ENCODE data around the gene ICAM4. TPM values are rescaled to one million over a fixed set of nuclear protein-coding genes. Genes with fewer than 3 reads are reported as not detected.

ICAM4 gene
- 1.4 TPM for polyA plus RNA-seq (2013, experiment 1 of 2)
- polyA plus RNA-seq (2013, experiment 2 of 2): 1.0 TPM

DNA sequence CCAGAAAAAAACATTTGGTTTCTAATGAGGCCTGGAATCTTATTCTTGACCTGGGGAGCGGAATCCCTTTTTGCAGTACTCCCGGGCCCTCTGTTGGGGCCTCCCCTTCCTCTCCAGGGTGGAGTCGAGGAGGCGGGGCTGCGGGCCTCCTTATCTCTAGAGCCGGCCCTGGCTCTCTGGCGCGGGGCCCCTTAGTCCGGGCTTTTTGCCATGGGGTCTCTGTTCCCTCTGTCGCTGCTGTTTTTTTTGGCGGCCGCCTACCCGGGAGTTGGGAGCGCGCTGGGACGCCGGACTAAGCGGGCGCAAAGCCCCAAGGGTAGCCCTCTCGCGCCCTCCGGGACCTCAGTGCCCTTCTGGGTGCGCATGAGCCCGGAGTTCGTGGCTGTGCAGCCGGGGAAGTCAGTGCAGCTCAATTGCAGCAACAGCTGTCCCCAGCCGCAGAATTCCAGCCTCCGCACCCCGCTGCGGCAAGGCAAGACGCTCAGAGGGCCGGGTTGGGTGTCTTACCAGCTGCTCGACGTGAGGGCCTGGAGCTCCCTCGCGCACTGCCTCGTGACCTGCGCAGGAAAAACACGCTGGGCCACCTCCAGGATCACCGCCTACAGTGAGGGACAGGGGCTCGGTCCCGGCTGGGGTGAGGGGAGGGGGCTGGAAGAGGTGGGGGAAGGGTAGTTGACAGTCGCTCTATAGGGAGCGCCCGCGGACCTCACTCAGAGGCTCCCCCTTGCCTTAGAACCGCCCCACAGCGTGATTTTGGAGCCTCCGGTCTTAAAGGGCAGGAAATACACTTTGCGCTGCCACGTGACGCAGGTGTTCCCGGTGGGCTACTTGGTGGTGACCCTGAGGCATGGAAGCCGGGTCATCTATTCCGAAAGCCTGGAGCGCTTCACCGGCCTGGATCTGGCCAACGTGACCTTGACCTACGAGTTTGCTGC is at the start of gene ICAM4:
TSS of gene ICAM4 (plus strand) at position 153 of the 935 bp plus-strand sequence. CDS start at position 211, 58 bp downstream.
- H3K79me1 ChIP-seq (replicated peaks; ENCODE audit: low read length, poor library complexity, severe bottlenecking): no peaks in the 10 kb centered on the region
- peak within 1 kb of the TSS; percentile 19 for H3K4me2 ChIP-seq (ENCODE audit: low read length, poor library complexity, severe bottlenecking)
- H3K23ac ChIP-seq (ENCODE audit: low read length in 2 of 2): no peak within 1 kb of the TSS
- H4K8ac ChIP-seq (ENCODE audit: low read length): peak within 1 kb of the TSS; percentile 27
- DNase-seq: peak; percentile 58
- H3K9me3 ChIP-seq (ENCODE audit: control insufficient read depth, low read length): peaks cover 4% of the 10 kb centered on the region
- no peak within 1 kb of the TSS for H3K14ac ChIP-seq (ENCODE audit: low read length in 2 of 2)
- H3K36me3 ChIP-seq (ENCODE audit: control insufficient read depth in 1 of 2, insufficient read depth in 2 of 2, low read depth in 1 of 2, low read length in 2 of 2): peaks cover 22 to 34% of the 10 kb centered on the region in 2 experiments
- H3K4me3 ChIP-seq (ENCODE audit: insufficient read depth in 1 of 2, low read depth in 1 of 2, low read length in 2 of 2): no peak within 1 kb of the TSS
- H2BK12ac ChIP-seq (ENCODE audit: low read length in 2 of 2): no peak within 1 kb of the TSS
- H3K4ac ChIP-seq (ENCODE audit: low read depth in 1 of 2, low read length in 2 of 2): peak within 1 kb of the TSS in 1 of 2 experiments; percentile 38
- H2AFZ ChIP-seq (ENCODE audit: low read depth, low read length): no peak within 1 kb of the TSS
- no peak within 1 kb of the TSS for H2BK120ac ChIP-seq (ENCODE audit: low read depth, low read length)
- H2AK5ac ChIP-seq (ENCODE audit: low read length, severe bottlenecking): no peak within 1 kb of the TSS
- H2BK15ac ChIP-seq (ENCODE audit: low read depth, poor library complexity, severe bottlenecking): peak within 1 kb of the TSS; percentile 80
- peaks cover 50 to 61% of the 10 kb centered on the region in 2 experiments for H3K27me3 ChIP-seq (ENCODE audit: control insufficient read depth in 1 of 2, insufficient read depth in 1 of 2, low read length in 2 of 2)
- H2BK5ac ChIP-seq (ENCODE audit: low read depth, low read length, poor library complexity, severe bottlenecking): no peak within 1 kb of the TSS
- H4K91ac ChIP-seq (ENCODE audit: low read length): peak within 1 kb of the TSS; percentile 21
- no peak within 1 kb of the TSS for H3K9ac ChIP-seq (ENCODE audit: low read length)
- H3K4me1 ChIP-seq (ENCODE audit: control insufficient read depth, insufficient read depth, low read depth, low read length): peaks cover 46% of the 10 kb centered on the region
- no peak within 1 kb of the TSS for H3K27ac ChIP-seq (ENCODE audit: low read length, poor library complexity, severe bottlenecking)
- whole genome bisulfite sequencing: 12% methylated on average over 59 of the region's 59 CpGs
- H3K18ac ChIP-seq (ENCODE audit: low read depth in 1 of 2, low read length in 2 of 2): peak within 1 kb of the TSS; percentile 8 to 46

DNA sequence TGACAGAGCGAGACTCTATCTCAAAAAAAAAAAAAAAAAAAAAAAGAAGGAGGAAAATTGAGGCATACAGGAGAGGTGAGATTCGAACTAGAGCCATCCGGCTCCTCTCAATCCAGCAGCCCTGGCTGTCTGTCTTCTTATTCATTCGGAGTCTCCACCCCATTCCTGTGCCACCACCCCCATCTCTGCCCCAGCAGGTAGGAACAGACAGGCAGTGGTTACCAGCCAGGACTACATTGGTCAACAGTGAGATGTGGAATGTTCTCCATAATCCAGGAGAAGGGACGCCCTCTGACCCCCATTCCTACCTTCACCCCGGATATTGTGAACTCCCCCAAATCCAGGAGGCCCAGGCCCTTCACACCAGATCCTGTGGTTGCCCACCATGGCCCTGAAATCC is 49.1 kb upstream of the ICAM4 start:
- Histone ChIP-seq H3K4ac (ENCODE audit: low read depth in 1 of 2, low read length in 2 of 2) (no peak overlapping the region), H2BK15ac (ENCODE audit: low read depth, poor library complexity, severe bottlenecking) (no peak overlapping the region), H3K4me3 (ENCODE audit: insufficient read depth in 1 of 2, low read depth in 1 of 2, low read length in 2 of 2) (peak overlapping the region in 1 of 2 experiments; percentile 51), H3K4me1 (ENCODE audit: control insufficient read depth, insufficient read depth, low read depth, low read length) (peaks cover 9% of the 10 kb centered on the region), H3K27ac (ENCODE audit: low read length, poor library complexity, severe bottlenecking) (no peak overlapping the region), H2AK5ac (ENCODE audit: low read length, severe bottlenecking) (no peak overlapping the region), H2AFZ (ENCODE audit: low read depth, low read length) (no peak overlapping the region), H2BK5ac (ENCODE audit: low read depth, low read length, poor library complexity, severe bottlenecking) (no peak overlapping the region), H3K9me3 (ENCODE audit: control insufficient read depth, low read length) (no peaks in the 10 kb centered on the region), H4K8ac (ENCODE audit: low read length) (no peak overlapping the region), H2BK120ac (ENCODE audit: low read depth, low read length) (no peak overlapping the region), H4K91ac (ENCODE audit: low read length) (no peak overlapping the region), H3K79me1 (replicated peaks; ENCODE audit: low read length, poor library complexity, severe bottlenecking) (no peaks in the 10 kb centered on the region), H3K9ac (ENCODE audit: low read length) (peak overlapping the region; percentile 71), H2BK12ac (ENCODE audit: low read length in 2 of 2) (no peak overlapping the region), H3K23ac (ENCODE audit: low read length in 2 of 2) (peak overlapping the region in 1 of 2 experiments; percentile 24), H3K14ac (ENCODE audit: low read length in 2 of 2) (no peak overlapping the region), H3K4me2 (ENCODE audit: low read length, poor library complexity, severe bottlenecking) (no peak overlapping the region), H3K18ac (ENCODE audit: low read depth in 1 of 2, low read length in 2 of 2) (no peak overlapping the region), H3K36me3 (ENCODE audit: control insufficient read depth in 1 of 2, insufficient read depth in 2 of 2, low read depth in 1 of 2, low read length in 2 of 2) (peaks cover 0 to 5% of the 10 kb centered on the region in 2 experiments), H3K27me3 (ENCODE audit: control insufficient read depth in 1 of 2, insufficient read depth in 1 of 2, low read length in 2 of 2) (no peaks in the 10 kb centered on the region)
- no peak for DNase-seq
- WGBS: 93% methylated on average over 6 of the region's 6 CpGs

- Histone ChIP-seq H2BK15ac (ENCODE audit: low read depth, poor library complexity, severe bottlenecking) (no peak overlapping the region), H4K8ac (ENCODE audit: low read length) (no peak overlapping the region), H3K18ac (ENCODE audit: low read depth in 1 of 2, low read length in 2 of 2) (no peak overlapping the region), H3K4me3 (ENCODE audit: insufficient read depth in 1 of 2, low read depth in 1 of 2, low read length in 2 of 2) (peak overlapping the region in 1 of 2 experiments; percentile 51), H3K23ac (ENCODE audit: low read length in 2 of 2) (no peak overlapping the region), H2BK12ac (ENCODE audit: low read length in 2 of 2) (no peak overlapping the region), H3K27ac (ENCODE audit: low read length, poor library complexity, severe bottlenecking) (no peak overlapping the region), H3K4me2 (ENCODE audit: low read length, poor library complexity, severe bottlenecking) (no peak overlapping the region), H2AK5ac (ENCODE audit: low read length, severe bottlenecking) (no peak overlapping the region), H3K79me1 (replicated peaks; ENCODE audit: low read length, poor library complexity, severe bottlenecking) (no peaks in the 10 kb centered on the region), H3K36me3 (ENCODE audit: control insufficient read depth in 1 of 2, insufficient read depth in 2 of 2, low read depth in 1 of 2, low read length in 2 of 2) (peaks cover 0 to 5% of the 10 kb centered on the region in 2 experiments), H3K9ac (ENCODE audit: low read length) (peak overlapping the region; percentile 71), H3K9me3 (ENCODE audit: control insufficient read depth, low read length) (no peaks in the 10 kb centered on the region), H4K91ac (ENCODE audit: low read length) (no peak overlapping the region), H3K14ac (ENCODE audit: low read length in 2 of 2) (no peak overlapping the region), H2BK5ac (ENCODE audit: low read depth, low read length, poor library complexity, severe bottlenecking) (no peak overlapping the region), H2AFZ (ENCODE audit: low read depth, low read length) (no peak overlapping the region), H3K4ac (ENCODE audit: low read depth in 1 of 2, low read length in 2 of 2) (no peak overlapping the region), H3K4me1 (ENCODE audit: control insufficient read depth, insufficient read depth, low read depth, low read length) (peaks cover 11% of the 10 kb centered on the region), H3K27me3 (ENCODE audit: control insufficient read depth in 1 of 2, insufficient read depth in 1 of 2, low read length in 2 of 2) (no peaks in the 10 kb centered on the region), H2BK120ac (ENCODE audit: low read depth, low read length) (no peak overlapping the region)
- DNase-seq: peak; percentile 36
- WGBS: 83% methylated on average over 12 of the region's 12 CpGs
Observed at GRCh38 chr19:10238172-10238783, 48.5 kb upstream of the ICAM4 start.
